Activated B cell treated with CpG ODN at 0.5 μM for 24 hours (primary cell): ENCODE measurements around the gene ZSWIM3. TPM values are rescaled to one million over a fixed set of nuclear protein-coding genes. Genes with fewer than 3 reads are reported as not detected.

Experiments
- ATAC-seq: fragments of 200-7000 bp; cut with Tn5 transposase; one replicate; pipeline ENCODE4 v1.10.0; 2021; ENCODE audit warnings: low read depth, mild to moderate bottlenecking, moderate library complexity
- CTCF ChIA-PET: fragments of 350-600 bp; sonication (Branson Sonifier 250); formaldehyde crosslinking; loops from one replicate; lab custom pipeline; 2021; ENCODE audit warnings: antibody characterized with exemption; lab: Charles Lee
- POLR2A ChIA-PET: fragments of 350-600 bp; sonication (Branson Sonifier 250); formaldehyde crosslinking; loops from one replicate; lab custom pipeline; 2021; ENCODE audit warnings: antibody characterized with exemption; lab: Charles Lee
- DNase-seq: peaks from one replicate; pipeline ENCODE4 v3.0.0; 2022
- H3K27ac Mint-ChIP-seq: one replicate; pipeline ENCODE4 v1.8.0; 2020; ENCODE audit warnings: mixed read lengths
- H3K27me3 Mint-ChIP-seq: one replicate; pipeline ENCODE4 v1.8.0; 2021; ENCODE audit warnings: mixed read lengths
- H3K36me3 Mint-ChIP-seq: one replicate; pipeline ENCODE4 v1.8.0; 2021; ENCODE audit warnings: low read depth, mixed read lengths
- H3K4me1 Mint-ChIP-seq: one replicate; pipeline ENCODE4 v1.8.0; 2021; ENCODE audit warnings: mixed read lengths
- H3K4me3 Mint-ChIP-seq: one replicate; pipeline ENCODE4 v1.8.0; 2020; ENCODE audit warnings: mild to moderate bottlenecking, mixed read lengths
- H3K9me3 Mint-ChIP-seq: one replicate; pipeline ENCODE4 v1.8.0; 2020; ENCODE audit warnings: mixed read lengths
- intact Hi-C: fragments of 100-400 bp; cut with micrococcal nuclease; formaldehyde crosslinking; loops from one replicate; pipeline ENCODE4 v1.15.1; 2024
- total RNA-seq: library from RNA; stranded (reverse); gene quantifications from 2 replicates; pipeline ENCODE4 v1.2.3, GENCODE V29; 2022
- TF ChIP-seq, protein P1 (sequence below): fragments of 200-600 bp; IDR thresholded peaks from one replicate; pipeline ENCODE4 v1.8.0; 2022; ENCODE audit warnings: antibody characterized with exemption, mild to moderate bottlenecking

Gene ZSWIM3
- total RNA-seq, 1 donor from 2014 or later, result 6.4 TPM

DNA sequence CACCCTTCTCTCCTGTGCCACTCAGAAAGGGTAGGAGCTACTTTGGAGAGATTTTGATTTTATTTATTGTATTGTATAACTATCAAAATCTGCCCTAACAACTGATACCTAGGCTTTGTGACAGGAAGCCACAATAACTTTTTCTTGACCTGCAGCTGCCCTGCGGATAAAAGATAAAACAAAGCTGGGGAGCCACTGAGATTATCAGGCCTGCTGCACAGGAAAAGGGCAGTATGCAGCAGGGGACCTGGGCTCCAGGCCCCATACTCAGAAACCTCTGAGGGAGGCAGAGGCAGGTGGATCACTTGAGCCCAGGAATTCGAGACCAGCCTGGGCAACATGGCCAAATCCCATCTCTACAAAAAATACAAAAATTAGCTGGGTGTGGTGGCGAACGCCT, 24.8 kb upstream of the ZSWIM3 start:
- ChIA-PET CTCF (interaction anchor here (1.2 kb wide), 1 partner anchor 33 kb away, joined by 3 read pairs; no protein-coding TSS in a partner anchor), POLR2A (interaction anchor here (1.2 kb wide), 2 partner anchors 48 to 102 kb away, joined by 4 to 5 read pairs; partner anchors contain the start of genes PCIF1 and ZSWIM1)
- Mint-ChIP-seq H3K4me1 (peaks cover 10% of the 10 kb centered on the region), H3K27ac (no peak overlapping the region), H3K27me3 (no peaks in the 10 kb centered on the region), H3K4me3 (peak overlapping the region; percentile 86), H3K9me3 (no peaks in the 10 kb centered on the region), H3K36me3 (no peaks in the 10 kb centered on the region)
- DNase-seq, result no peak
- intact Hi-C loops, result loop anchor here (5.0 kb wide), 1 partner anchor 60 kb away; the partner anchor contains the start of genes CTSA and NEURL2
- TF ChIP-seq, protein P1, sequence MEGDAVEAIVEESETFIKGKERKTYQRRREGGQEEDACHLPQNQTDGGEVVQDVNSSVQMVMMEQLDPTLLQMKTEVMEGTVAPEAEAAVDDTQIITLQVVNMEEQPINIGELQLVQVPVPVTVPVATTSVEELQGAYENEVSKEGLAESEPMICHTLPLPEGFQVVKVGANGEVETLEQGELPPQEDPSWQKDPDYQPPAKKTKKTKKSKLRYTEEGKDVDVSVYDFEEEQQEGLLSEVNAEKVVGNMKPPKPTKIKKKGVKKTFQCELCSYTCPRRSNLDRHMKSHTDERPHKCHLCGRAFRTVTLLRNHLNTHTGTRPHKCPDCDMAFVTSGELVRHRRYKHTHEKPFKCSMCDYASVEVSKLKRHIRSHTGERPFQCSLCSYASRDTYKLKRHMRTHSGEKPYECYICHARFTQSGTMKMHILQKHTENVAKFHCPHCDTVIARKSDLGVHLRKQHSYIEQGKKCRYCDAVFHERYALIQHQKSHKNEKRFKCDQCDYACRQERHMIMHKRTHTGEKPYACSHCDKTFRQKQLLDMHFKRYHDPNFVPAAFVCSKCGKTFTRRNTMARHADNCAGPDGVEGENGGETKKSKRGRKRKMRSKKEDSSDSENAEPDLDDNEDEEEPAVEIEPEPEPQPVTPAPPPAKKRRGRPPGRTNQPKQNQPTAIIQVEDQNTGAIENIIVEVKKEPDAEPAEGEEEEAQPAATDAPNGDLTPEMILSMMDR, result no peak
- ATAC-seq, result no peak

- H3K4me1 Mint-ChIP-seq, result peaks cover 10% of the 10 kb centered on the region
- TF ChIP-seq, protein P1, result no peak
- H3K9me3 Mint-ChIP-seq, result no peaks in the 10 kb centered on the region
- H3K4me3 Mint-ChIP-seq, result peak within 1 kb of the TSS; percentile 86
- DNase-seq (peak; percentile 50), ATAC-seq (peak; percentile 76)
- intact Hi-C loops, result loop anchor here (5.0 kb wide), 1 partner anchor 59 kb away; the partner anchor contains the start of genes CTSA and NEURL2
- CTCF ChIA-PET, result interaction anchor here (1.2 kb wide), 1 partner anchor 34 kb away, joined by 3 read pairs; no protein-coding TSS in a partner anchor
- POLR2A ChIA-PET, result interaction anchor here (0.6 to 1.2 kb wide), 3 partner anchors 16 to 101 kb away, joined by 3 to 5 read pairs (median 4); partner anchors contain the start of genes PCIF1 and ZSWIM1
- H3K36me3 Mint-ChIP-seq, result no peaks in the 10 kb centered on the region
- no peaks in the 10 kb centered on the region for H3K27me3 Mint-ChIP-seq
- H3K27ac Mint-ChIP-seq, result peak within 1 kb of the TSS; percentile 61
These were observed 24.2 kb upstream of the ZSWIM3 start, which contains the start of gene SNX21 for GRCh38 chr20:45833030-45833882. SNX21 (plus strand) TSS chr20:45833799; CDS start chr20:45833920, 121 bp downstream.

DNA sequence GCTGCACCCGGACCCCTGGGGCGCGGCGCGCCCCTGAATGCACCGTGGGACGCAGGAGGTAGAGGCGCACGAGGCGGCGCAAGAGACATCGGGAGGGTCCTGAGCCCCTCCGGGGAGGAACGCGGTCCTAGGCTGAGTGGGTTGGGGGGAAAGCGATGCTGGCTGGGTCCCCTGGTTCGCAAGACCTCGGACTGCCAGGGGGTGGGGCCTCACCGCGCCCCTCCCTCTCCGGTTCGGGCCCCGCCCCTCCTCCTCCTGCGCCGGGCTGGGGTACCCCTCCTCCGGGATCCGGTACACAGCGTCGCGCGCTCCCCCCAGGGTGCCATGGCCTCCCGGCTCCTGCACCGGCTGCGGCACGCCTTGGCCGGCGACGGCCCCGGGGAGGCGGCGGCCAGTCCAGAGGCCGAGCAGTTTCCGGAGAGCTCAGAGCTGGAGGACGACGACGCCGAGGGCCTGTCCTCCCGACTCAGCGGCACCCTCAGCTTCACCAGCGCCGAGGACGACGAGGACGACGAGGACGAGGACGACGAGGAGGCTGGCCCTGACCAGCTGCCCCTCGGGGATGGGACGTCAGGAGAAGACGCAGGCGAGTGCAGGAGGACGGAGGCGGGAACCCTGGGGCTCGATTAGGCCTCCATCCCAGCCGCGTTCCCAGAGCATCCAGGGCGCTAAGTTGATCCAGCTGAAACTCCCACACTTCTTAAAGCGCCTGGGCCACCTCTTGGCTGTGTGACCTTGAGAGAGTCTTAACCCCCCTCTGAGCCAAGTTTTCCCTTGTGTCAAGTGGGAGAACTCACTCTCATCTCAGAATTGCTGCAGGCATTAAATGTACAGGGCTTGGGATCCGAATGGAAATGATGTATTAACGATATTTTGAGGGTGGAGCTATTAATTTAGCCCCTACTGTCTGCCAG, 23.3 kb upstream of the ZSWIM3 start:
- CTCF ChIA-PET, result no interaction called here
- Mint-ChIP-seq H3K4me1 (peaks cover 10% of the 10 kb centered on the region), H3K9me3 (no peaks in the 10 kb centered on the region), H3K4me3 (peak overlapping the region; percentile 86), H3K36me3 (no peaks in the 10 kb centered on the region), H3K27ac (no peak overlapping the region), H3K27me3 (no peaks in the 10 kb centered on the region)
- intact Hi-C loops, result loop anchor here (5.0 kb wide), 1 partner anchor 58 kb away; the partner anchor contains the start of genes CTSA and NEURL2
- ATAC-seq (peak; percentile 70), DNase-seq (peak; percentile 43)
- POLR2A ChIA-PET, result interaction anchor here (1.2 kb wide), 1 partner anchor 101 kb away, joined by 4 read pairs; the partner anchor contains the start of gene PCIF1
- TF ChIP-seq, protein P1, result no peak

- intact Hi-C loops, result loop anchor here (5.0 kb wide), 1 partner anchor 58 kb away; the partner anchor contains the start of genes CTSA and NEURL2
- no peaks in the 10 kb centered on the region for H3K27me3 Mint-ChIP-seq
- ChIA-PET POLR2A (no interaction called here), CTCF (no interaction called here)
- DNase-seq (no peak), ATAC-seq (no peak)
- no peaks in the 10 kb centered on the region for H3K9me3 Mint-ChIP-seq
- H3K4me1 Mint-ChIP-seq, result peaks cover 10% of the 10 kb centered on the region
- no peaks in the 10 kb centered on the region for H3K36me3 Mint-ChIP-seq
- H3K4me3 Mint-ChIP-seq, result peak overlapping the region; percentile 86
- no peak overlapping the region for H3K27ac Mint-ChIP-seq
- TF ChIP-seq, protein P1, result no peak
These were observed 22.6 kb upstream of the ZSWIM3 start for GRCh38 chr20:45834797-45835161.
